Measurements from ENCODE around the gene MBD3.
A peak's percentile ranks its signal among the peaks of the same experiment; 100 is the strongest.

MBD3 gene

DNA sequence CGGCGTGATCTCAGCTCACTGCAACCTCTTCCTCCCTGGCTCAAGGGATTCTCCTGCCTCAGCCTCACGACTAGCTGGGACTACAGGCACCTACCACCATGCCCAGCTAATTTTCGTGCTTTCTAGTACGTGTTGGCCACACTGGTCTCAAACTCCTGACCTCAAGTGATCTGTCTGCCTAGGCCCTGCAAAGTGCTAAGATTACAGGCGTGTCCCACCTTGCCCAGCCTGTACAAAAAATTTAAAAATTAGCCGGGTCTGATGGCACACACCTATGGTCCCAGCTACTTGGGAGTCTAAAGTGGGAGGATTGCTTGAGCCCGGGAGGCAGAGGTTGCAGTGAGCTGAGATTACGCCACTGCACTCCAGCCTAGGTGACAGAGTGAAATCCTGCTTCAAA is 19.9 kb downstream of the MBD3 start:
- Histone ChIP-seq H3K9me3 (no peaks in the 10 kb centered on the region), H3K27ac (no peak overlapping the region), H3K27me3 (no peaks in the 10 kb centered on the region), H3K4me1 (peaks cover 0 to 8% (median 5%) of the 10 kb centered on the region in 4 donors), H3K36me3 (peaks cover 12 to 17% (median 14%) of the 10 kb centered on the region in 3 donors), H3K4me3 (no peak overlapping the region)
- intact Hi-C loops (cut with DNase I; ENCODE audit: low total_unique reads), result no loop called here
- no peak for DNase-seq
- TF ChIP-seq, protein P1, sequence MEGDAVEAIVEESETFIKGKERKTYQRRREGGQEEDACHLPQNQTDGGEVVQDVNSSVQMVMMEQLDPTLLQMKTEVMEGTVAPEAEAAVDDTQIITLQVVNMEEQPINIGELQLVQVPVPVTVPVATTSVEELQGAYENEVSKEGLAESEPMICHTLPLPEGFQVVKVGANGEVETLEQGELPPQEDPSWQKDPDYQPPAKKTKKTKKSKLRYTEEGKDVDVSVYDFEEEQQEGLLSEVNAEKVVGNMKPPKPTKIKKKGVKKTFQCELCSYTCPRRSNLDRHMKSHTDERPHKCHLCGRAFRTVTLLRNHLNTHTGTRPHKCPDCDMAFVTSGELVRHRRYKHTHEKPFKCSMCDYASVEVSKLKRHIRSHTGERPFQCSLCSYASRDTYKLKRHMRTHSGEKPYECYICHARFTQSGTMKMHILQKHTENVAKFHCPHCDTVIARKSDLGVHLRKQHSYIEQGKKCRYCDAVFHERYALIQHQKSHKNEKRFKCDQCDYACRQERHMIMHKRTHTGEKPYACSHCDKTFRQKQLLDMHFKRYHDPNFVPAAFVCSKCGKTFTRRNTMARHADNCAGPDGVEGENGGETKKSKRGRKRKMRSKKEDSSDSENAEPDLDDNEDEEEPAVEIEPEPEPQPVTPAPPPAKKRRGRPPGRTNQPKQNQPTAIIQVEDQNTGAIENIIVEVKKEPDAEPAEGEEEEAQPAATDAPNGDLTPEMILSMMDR (IDR thresholded peaks at IDR 0.05), result no peak

DNA sequence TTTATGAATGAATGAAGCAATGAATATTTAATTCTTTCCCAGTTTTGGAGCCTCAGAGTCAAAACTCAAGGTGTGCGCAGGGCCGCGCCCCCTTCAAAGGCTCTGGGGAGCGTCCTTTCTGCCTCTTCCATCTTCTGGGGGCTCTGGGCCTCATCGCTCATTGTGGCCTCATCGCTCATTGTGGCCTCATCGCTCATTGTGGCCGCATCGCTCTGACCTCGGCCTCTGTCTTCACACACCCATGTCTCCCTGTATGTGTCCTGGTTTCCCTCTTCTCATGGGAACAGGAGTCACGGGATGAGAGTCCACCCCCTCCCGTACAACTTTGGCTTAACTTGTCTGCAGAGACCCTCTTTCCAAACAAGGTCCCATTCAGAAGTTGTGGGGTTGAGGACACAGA is 21.3 kb downstream of the MBD3 start:
- no peak for DNase-seq
- intact Hi-C loops (cut with DNase I; ENCODE audit: low total_unique reads), result no loop called here
- no peak overlapping the region for H3K27ac ChIP-seq
- TF ChIP-seq, protein P1 (IDR thresholded peaks at IDR 0.05), result no peak
- H3K4me3 ChIP-seq, result no peak overlapping the region
- H3K36me3 ChIP-seq, result peaks cover 0 to 3% (median 0%) of the 10 kb centered on the region in 3 donors
- H3K9me3 ChIP-seq, result no peaks in the 10 kb centered on the region
- no peaks in the 10 kb centered on the region for H3K27me3 ChIP-seq
- peaks cover 0 to 18% (median 12%) of the 10 kb centered on the region in 4 donors for H3K4me1 ChIP-seq

DNA sequence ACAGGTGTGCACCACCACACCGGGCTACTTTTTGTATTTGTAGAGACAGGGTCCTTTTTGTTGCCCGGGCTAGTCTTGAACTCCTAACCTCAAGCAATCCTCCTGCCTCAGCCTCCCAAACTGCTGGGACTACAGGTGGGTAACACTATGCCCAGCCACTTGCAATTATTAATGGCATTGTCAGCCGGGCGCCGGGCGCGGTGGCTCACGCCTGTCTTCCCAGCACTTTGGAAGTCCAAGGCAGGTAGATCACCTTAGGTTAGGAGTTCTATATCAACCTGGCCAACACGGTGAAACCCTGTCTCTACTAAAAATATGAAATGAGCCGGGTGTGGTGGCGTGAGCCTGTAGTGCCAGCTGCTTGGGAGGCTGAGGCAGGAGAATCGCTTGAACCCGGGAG is 21.8 kb downstream of the MBD3 start:
- no peak for DNase-seq
- Histone ChIP-seq H3K36me3 (no peaks in the 10 kb centered on the region), H3K4me3 (no peak overlapping the region), H3K27ac (no peak overlapping the region), H3K9me3 (no peaks in the 10 kb centered on the region), H3K27me3 (no peaks in the 10 kb centered on the region), H3K4me1 (peaks cover 0 to 23% (median 17%) of the 10 kb centered on the region in 4 donors)
- intact Hi-C loops (cut with DNase I; ENCODE audit: low total_unique reads), result no loop called here
- TF ChIP-seq, protein P1 (IDR thresholded peaks at IDR 0.05), result no peak

DNA sequence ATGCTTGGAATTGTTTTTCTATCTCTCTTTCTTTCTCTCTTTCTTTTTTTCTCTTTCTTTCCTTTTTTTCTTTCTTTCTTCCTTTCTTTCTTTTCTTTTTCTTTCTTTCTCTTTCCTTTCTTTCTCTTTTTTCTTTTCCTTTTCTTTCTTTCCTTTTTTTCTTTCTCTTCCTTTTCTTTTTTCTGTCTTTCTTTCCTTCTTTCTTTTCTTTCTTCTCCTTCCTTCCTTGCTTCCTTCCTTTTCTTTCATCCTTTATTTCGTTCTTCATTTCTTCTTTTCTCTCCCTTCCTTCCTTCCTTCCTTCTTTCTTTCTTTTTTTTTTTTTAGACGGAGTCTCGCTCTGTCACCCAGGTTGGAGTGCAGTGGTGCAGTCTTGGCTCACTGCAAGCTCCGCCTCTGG is 22.7 kb downstream of the MBD3 start:
- TF ChIP-seq, protein P1 (IDR thresholded peaks at IDR 0.05), result no peak
- DNase-seq, result no peak
- no peak overlapping the region for H3K4me3 ChIP-seq
- H3K27ac ChIP-seq, result no peak overlapping the region
- intact Hi-C loops (cut with DNase I; ENCODE audit: low total_unique reads), result no loop called here
- H3K36me3 ChIP-seq, result no peaks in the 10 kb centered on the region
- no peaks in the 10 kb centered on the region for H3K27me3 ChIP-seq
- no peaks in the 10 kb centered on the region for H3K9me3 ChIP-seq
- peaks cover 0 to 28% (median 17%) of the 10 kb centered on the region in 4 donors for H3K4me1 ChIP-seq

DNA sequence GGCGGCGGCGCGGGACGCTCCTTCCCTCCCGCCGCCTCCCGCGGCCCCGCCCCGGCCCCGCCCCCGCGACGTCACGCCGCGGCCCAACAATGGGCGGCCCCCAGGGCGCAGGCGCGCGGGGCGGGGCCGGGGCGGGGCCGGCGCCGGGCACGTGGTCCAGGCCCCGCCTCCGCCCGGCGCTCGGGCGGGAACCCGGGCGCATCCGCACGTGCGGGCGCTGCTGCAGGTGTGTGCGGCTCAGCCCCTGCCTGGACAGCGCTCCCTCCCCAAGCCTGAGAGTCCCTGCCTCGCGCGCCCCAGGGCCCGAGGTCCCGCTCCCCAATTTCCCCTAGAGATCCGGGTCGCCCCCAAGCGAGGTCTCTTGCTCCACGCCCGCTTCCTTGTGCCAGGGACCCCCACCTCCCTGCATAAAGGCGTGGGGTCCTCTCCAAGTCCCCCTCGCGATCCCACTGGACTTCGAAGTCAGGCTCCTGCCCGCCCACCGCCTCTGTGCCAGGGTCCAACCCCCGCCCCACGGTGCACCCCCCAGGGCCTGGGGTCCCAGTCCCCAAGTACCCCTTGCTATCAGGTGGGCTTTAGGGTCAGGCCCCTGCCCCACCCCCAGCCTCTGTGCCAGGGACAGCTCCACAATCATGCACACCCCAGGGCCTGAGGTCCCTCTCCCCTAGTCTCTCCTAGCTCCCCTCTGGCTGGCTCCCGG is 24.2 kb downstream of the MBD3 start, which contains the start of gene MEX3D:
TSS of gene MEX3D (minus strand) at position 6 of the 700 bp plus-strand sequence. CDS start 267 bp downstream, outside the sequence.
- intact Hi-C loops (cut with DNase I; ENCODE audit: low total_unique reads), result no loop called here
- TF ChIP-seq, protein P1 (IDR thresholded peaks at IDR 0.05), result no peak
- peak within 1 kb of the TSS; percentile 57 to 67 for H3K27ac ChIP-seq

More for the DNA sequence above, 24.2 kb downstream of the MBD3 start, which contains the start of gene MEX3D:
- H3K4me3 ChIP-seq, result peak within 1 kb of the TSS; percentile 62 to 81
- peaks cover 0 to 28% (median 17%) of the 10 kb centered on the region in 4 donors for H3K4me1 ChIP-seq
- H3K9me3 ChIP-seq, result no peaks in the 10 kb centered on the region
- H3K27me3 ChIP-seq, result no peaks in the 10 kb centered on the region
- H3K36me3 ChIP-seq, result no peaks in the 10 kb centered on the region
- peak; percentile 50 to 81 for DNase-seq

Data from tibial artery (tissue), 4 donors.